ENCODE results near the gene UBA1.

The UBA1 gene

GRCh38 chrX:47234583-47234982, 41.0 kb downstream of the UBA1 start:
- H3K27ac ChIP-seq (replicated peaks) = peak overlapping the region; percentile 91
- TF ChIP-seq POLR2AphosphoS5 (IDR thresholded peaks at IDR 0.05; ENCODE audit: low read depth) (no peak), CTCF (IDR thresholded peaks at IDR 0.05; ENCODE audit: insufficient read depth, low read length) (no peak), SPI1 (IDR thresholded peaks at IDR 0.05; ENCODE audit: borderline replicate concordance, low read depth) (no peak), GABPA (IDR thresholded peaks at IDR 0.05; ENCODE audit: low read depth) (no peak), REST (IDR thresholded peaks at IDR 0.05; ENCODE audit: insufficient replicate concordance, low read depth) (no peak)
- H3K4me3 ChIP-seq (replicated peaks; ENCODE audit: insufficient read depth, low read length) = no peak overlapping the region
- H3K27me3 ChIP-seq (ENCODE audit: insufficient read depth, poor library complexity, severe bottlenecking) = no peaks in the 10 kb centered on the region
- no peak for DNase-seq (ENCODE audit: low read depth in 1 of 2, low spot score in 1 of 2)

GRCh38 chrX:47235691-47236103, 42.1 kb downstream of the UBA1 start:
- no peak overlapping the region for H3K27ac ChIP-seq (replicated peaks)
- H3K4me3 ChIP-seq (replicated peaks; ENCODE audit: insufficient read depth, low read length) = no peak overlapping the region
- TF ChIP-seq POLR2AphosphoS5 (IDR thresholded peaks at IDR 0.05; ENCODE audit: low read depth) = no peak
- TF ChIP-seq CTCF (IDR thresholded peaks at IDR 0.05; ENCODE audit: insufficient read depth, low read length) = no peak
- TF ChIP-seq REST (IDR thresholded peaks at IDR 0.05; ENCODE audit: insufficient replicate concordance, low read depth) = no peak
- TF ChIP-seq SPI1 (IDR thresholded peaks at IDR 0.05; ENCODE audit: borderline replicate concordance, low read depth) = no peak
- DNase-seq (ENCODE audit: low read depth in 1 of 2, low spot score in 1 of 2) = no peak
- H3K27me3 ChIP-seq (ENCODE audit: insufficient read depth, poor library complexity, severe bottlenecking) = no peaks in the 10 kb centered on the region

- TF ChIP-seq REST (IDR thresholded peaks at IDR 0.05; ENCODE audit: insufficient replicate concordance, low read depth) (no peak), CTCF (IDR thresholded peaks at IDR 0.05; ENCODE audit: insufficient read depth, low read length) (no peak), SPI1 (IDR thresholded peaks at IDR 0.05; ENCODE audit: borderline replicate concordance, low read depth) (no peak), POLR2AphosphoS5 (IDR thresholded peaks at IDR 0.05; ENCODE audit: low read depth) (no peak), GABPA (IDR thresholded peaks at IDR 0.05; ENCODE audit: low read depth) (no peak)
- Histone ChIP-seq H3K4me3 (replicated peaks; ENCODE audit: insufficient read depth, low read length) (no peak overlapping the region), H3K27me3 (ENCODE audit: insufficient read depth, poor library complexity, severe bottlenecking) (no peaks in the 10 kb centered on the region), H3K27ac (replicated peaks) (no peak overlapping the region)
- DNase-seq (ENCODE audit: low read depth in 1 of 2, low spot score in 1 of 2) = no peak
These were observed 45.6 kb downstream of the UBA1 start for GRCh38 chrX:47239199-47239598.

Data from HL-60 (cell line).